ENCODE measurements around the gene KREMEN1. TPM values are rescaled to one million over a fixed set of nuclear protein-coding genes. Genes with fewer than 3 reads are reported as not detected.
"Not testable (repeated sequence)": the region's sequence is repeated elsewhere in the genome, so short reads cannot be mapped to it uniquely, and the experiment has no call there.

The KREMEN1 gene
- total RNA-seq, 1 experiment from 2014 or later: 2.2 TPM

DNA sequence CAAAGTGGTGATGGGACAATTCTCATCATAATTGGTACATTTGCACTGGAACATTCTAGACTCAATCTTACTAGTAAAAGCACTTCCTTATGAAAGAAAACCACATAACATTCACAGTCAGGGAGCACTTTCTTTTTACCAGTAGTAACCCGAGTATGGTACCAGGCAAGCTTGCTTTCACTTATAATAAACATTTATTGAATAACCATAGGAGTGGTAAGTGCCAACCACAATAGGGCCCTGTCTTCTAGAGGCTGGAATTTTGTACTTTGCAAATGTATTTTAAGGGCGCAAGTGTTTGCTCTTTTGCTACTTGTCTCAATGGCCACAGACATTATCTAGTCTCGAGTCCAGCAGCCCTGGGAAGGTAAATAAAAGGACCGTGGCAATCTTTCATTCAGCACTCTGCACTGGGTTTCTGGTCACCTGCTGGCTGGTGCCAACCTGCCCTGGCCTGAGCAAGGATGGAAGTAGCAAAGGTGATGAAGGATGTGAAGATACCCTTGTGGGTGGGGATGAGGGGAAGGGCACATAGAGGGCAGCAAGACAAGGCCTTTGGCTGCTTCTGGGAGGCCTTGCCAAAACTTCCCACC lies 35.4 kb upstream of the KREMEN1 start:
- no peak overlapping the region for H3K4me3 ChIP-seq (ENCODE audit: low read depth in 2 of 2, low read length in 2 of 2)
- TF ChIP-seq, protein P1, sequence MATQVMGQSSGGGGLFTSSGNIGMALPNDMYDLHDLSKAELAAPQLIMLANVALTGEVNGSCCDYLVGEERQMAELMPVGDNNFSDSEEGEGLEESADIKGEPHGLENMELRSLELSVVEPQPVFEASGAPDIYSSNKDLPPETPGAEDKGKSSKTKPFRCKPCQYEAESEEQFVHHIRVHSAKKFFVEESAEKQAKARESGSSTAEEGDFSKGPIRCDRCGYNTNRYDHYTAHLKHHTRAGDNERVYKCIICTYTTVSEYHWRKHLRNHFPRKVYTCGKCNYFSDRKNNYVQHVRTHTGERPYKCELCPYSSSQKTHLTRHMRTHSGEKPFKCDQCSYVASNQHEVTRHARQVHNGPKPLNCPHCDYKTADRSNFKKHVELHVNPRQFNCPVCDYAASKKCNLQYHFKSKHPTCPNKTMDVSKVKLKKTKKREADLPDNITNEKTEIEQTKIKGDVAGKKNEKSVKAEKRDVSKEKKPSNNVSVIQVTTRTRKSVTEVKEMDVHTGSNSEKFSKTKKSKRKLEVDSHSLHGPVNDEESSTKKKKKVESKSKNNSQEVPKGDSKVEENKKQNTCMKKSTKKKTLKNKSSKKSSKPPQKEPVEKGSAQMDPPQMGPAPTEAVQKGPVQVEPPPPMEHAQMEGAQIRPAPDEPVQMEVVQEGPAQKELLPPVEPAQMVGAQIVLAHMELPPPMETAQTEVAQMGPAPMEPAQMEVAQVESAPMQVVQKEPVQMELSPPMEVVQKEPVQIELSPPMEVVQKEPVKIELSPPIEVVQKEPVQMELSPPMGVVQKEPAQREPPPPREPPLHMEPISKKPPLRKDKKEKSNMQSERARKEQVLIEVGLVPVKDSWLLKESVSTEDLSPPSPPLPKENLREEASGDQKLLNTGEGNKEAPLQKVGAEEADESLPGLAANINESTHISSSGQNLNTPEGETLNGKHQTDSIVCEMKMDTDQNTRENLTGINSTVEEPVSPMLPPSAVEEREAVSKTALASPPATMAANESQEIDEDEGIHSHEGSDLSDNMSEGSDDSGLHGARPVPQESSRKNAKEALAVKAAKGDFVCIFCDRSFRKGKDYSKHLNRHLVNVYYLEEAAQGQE (IDR thresholded peaks at IDR 0.05; ENCODE audit: insufficient read depth in 1 of 2, low read depth in 2 of 2, low read length in 1 of 2): no peak
- TF ChIP-seq, protein P2, sequence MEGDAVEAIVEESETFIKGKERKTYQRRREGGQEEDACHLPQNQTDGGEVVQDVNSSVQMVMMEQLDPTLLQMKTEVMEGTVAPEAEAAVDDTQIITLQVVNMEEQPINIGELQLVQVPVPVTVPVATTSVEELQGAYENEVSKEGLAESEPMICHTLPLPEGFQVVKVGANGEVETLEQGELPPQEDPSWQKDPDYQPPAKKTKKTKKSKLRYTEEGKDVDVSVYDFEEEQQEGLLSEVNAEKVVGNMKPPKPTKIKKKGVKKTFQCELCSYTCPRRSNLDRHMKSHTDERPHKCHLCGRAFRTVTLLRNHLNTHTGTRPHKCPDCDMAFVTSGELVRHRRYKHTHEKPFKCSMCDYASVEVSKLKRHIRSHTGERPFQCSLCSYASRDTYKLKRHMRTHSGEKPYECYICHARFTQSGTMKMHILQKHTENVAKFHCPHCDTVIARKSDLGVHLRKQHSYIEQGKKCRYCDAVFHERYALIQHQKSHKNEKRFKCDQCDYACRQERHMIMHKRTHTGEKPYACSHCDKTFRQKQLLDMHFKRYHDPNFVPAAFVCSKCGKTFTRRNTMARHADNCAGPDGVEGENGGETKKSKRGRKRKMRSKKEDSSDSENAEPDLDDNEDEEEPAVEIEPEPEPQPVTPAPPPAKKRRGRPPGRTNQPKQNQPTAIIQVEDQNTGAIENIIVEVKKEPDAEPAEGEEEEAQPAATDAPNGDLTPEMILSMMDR (IDR thresholded peaks at IDR 0.05): no peak
- TF ChIP-seq TCF7L2 (IDR thresholded peaks at IDR 0.05; ENCODE audit: low read depth, low read length) (no peak), POLR2AphosphoS5 (IDR thresholded peaks at IDR 0.05; ENCODE audit: low read depth, low read length) (no peak), SIN3A (IDR thresholded peaks at IDR 0.05; ENCODE audit: borderline replicate concordance, insufficient read depth, low read depth, low read length) (no peak)
- no peaks in the 10 kb centered on the region for H3K9me3 ChIP-seq (ENCODE audit: control insufficient read depth, insufficient read depth, low read depth, low read length)
- CTCF ChIA-PET: no interaction called here
- no peak for DNase-seq (ENCODE audit: low read depth, low spot score)
- no TSS peak for BruUV-seq (replicated peaks)
- POLR2A ChIA-PET: no interaction called here
- intact Hi-C loops (cut with micrococcal nuclease; ENCODE audit: unreplicated experiment): no loop called here
- H3K4me1 ChIP-seq (ENCODE audit: control insufficient read depth, insufficient read depth, low read length): no peaks in the 10 kb centered on the region; the same call in 1 of the 2 replicates
- in situ Hi-C loops (cut with HindIII; ENCODE audit: low pct_unique_long_range_greater_than_20kb, low sequenced_read_pairs): no loop called here
- ATAC-seq: no peak
- no peaks in the 10 kb centered on the region for H3K27me3 ChIP-seq (ENCODE audit: control insufficient read depth, insufficient read depth, low read length)
- no peak overlapping the region for H3K27ac ChIP-seq (ENCODE audit: low read length)
- H3K36me3 ChIP-seq (ENCODE audit: control insufficient read depth, insufficient read depth, low read length): no peaks in the 10 kb centered on the region

DNA sequence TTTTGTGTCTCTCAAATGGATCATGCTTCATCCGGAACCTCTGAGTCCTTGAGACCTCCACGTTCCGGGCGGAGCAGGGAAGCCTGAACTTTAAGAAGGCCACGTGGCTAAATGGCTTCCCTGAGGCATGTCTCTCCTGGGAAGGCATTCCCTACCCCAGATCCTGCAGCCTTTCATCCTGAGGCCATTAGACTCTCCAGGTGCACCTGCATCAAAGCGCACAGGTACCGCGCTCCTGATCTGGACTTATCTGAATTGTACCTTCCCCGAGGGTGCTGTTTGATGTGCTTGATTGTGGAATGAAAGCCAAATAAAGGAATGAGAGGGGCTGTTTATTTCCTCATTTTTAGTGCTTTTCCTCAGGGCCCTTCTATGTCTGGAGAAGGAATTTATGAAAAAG lies 33.7 kb upstream of the KREMEN1 start:
- BruUV-seq (replicated peaks): no TSS peak
- H3K27me3 ChIP-seq (ENCODE audit: control insufficient read depth, insufficient read depth, low read length): no peaks in the 10 kb centered on the region
- ATAC-seq (no peak), DNase-seq (ENCODE audit: low read depth, low spot score) (no peak)
- no peaks in the 10 kb centered on the region for H3K9me3 ChIP-seq (ENCODE audit: control insufficient read depth, insufficient read depth, low read depth, low read length)
- POLR2A ChIA-PET: no interaction called here
- intact Hi-C loops (cut with micrococcal nuclease; ENCODE audit: unreplicated experiment): no loop called here
- no peaks in the 10 kb centered on the region for H3K4me1 ChIP-seq (ENCODE audit: control insufficient read depth, insufficient read depth, low read length)
- H3K4me3 ChIP-seq (ENCODE audit: low read depth in 2 of 2, low read length in 2 of 2): no peak overlapping the region
- TF ChIP-seq, protein P2 (IDR thresholded peaks at IDR 0.05): no peak
- TF ChIP-seq, protein P1 (IDR thresholded peaks at IDR 0.05; ENCODE audit: insufficient read depth in 1 of 2, low read depth in 2 of 2, low read length in 1 of 2): no peak
- H3K27ac ChIP-seq (ENCODE audit: low read length): no peak overlapping the region
- no peaks in the 10 kb centered on the region for H3K36me3 ChIP-seq (ENCODE audit: control insufficient read depth, insufficient read depth, low read length)
- CTCF ChIA-PET: interaction anchor here (0.7 to 1.6 kb wide), 3 partner anchors 35 to 206 kb away, joined by 3 to 7 read pairs (median 5); no protein-coding TSS in a partner anchor
- in situ Hi-C loops (cut with HindIII; ENCODE audit: low pct_unique_long_range_greater_than_20kb, low sequenced_read_pairs): no loop called here

DNA sequence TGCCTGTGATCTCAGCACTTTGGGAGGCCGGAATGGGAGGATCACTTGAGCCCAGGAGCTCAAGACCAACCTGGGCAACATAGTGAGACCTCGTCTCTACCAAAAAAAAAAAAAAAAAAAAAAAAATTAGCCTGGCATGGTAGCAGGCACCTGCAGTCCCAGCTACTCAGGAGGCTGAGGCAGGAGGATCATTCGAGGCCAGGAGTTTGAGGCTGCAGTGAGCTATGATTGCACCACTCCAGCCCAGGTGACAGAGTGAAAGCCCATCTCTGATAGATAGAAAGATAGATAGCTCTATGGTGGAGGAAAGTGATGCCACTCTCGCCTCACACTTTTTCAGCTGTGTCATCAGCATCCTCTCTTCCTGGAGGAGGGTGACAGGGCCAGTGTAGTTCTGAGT lies 33.2 kb upstream of the KREMEN1 start:
- CTCF ChIA-PET: interaction anchor here (0.6 to 1.6 kb wide), 5 partner anchors 12 to 206 kb away, joined by 3 to 9 read pairs (median 6); no protein-coding TSS in a partner anchor
- in situ Hi-C loops (cut with HindIII; ENCODE audit: low pct_unique_long_range_greater_than_20kb, low sequenced_read_pairs); BruUV-seq (replicated peaks); ATAC-seq; H3K4me1 ChIP-seq (ENCODE audit: control insufficient read depth, insufficient read depth, low read length); DNase-seq (ENCODE audit: low read depth, low spot score); H3K27ac ChIP-seq (ENCODE audit: low read length); H3K36me3 ChIP-seq (ENCODE audit: control insufficient read depth, insufficient read depth, low read length); H3K9me3 ChIP-seq (ENCODE audit: control insufficient read depth, insufficient read depth, low read depth, low read length); H3K4me3 ChIP-seq (ENCODE audit: low read depth in 2 of 2, low read length in 2 of 2); POLR2A ChIA-PET; H3K27me3 ChIP-seq (ENCODE audit: control insufficient read depth, insufficient read depth, low read length): not testable (repeated sequence)
- intact Hi-C loops (cut with micrococcal nuclease; ENCODE audit: unreplicated experiment): loop anchor here (5.0 to 10.0 kb wide), 2 partner anchors 182 to 205 kb away; no protein-coding TSS in a partner anchor
